ENCODE data around the gene MUC20. TPM values are rescaled to one million over a fixed set of nuclear protein-coding genes. Genes with fewer than 3 reads are reported as not detected.
"Not testable (repeated sequence)": the region's sequence is repeated elsewhere in the genome, so short reads cannot be mapped to it uniquely, and the experiment has no call there.

Gene MUC20
- polyA plus RNA-seq, 1 donor from 2014 or later, result 3.0 TPM

DNA sequence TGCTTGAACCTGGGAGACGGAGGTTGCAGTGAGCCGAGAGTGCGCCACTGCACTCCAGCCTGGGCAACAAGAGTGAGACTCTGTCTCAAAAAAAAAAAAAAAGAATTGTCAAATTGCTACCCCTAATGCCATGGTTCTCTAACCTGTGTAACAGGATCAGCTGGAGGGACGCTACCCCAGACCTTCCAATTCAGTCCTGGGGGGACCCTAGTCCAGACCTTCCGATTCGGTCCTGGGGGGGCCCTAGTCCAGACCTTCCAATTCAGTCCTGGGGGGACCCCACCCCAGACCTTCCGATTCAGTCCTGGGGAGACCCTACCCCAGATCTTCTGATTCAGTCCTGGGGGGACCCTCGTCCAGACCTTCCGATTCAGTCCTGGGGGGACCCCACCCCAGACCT is 29.8 kb upstream of the MUC20 start:
- no peaks in the 10 kb centered on the region for H3F3A ChIP-seq (ENCODE audit: insufficient read depth, low read length, poor library complexity, severe bottlenecking)
- no peaks in the 10 kb centered on the region for H3K79me2 ChIP-seq (replicated peaks; ENCODE audit: insufficient read depth, low read length)
- TF ChIP-seq EZH2 (IDR thresholded peaks at IDR 0.05; ENCODE audit: borderline replicate concordance, insufficient read depth, low read length, poor library complexity, severe bottlenecking) (no peak), MXI1 (conservative IDR thresholded peaks at IDR 0.05; ENCODE audit: poor library complexity, severe bottlenecking) (no peak), POLR2AphosphoS5 (IDR thresholded peaks at IDR 0.05) (no peak), SMC3 (conservative IDR thresholded peaks at IDR 0.05; ENCODE audit: poor library complexity) (no peak), TAF1 (IDR thresholded peaks at IDR 0.05; ENCODE audit: low read depth) (no peak), EP300 (conservative IDR thresholded peaks at IDR 0.05; ENCODE audit: poor library complexity, severe bottlenecking) (no peak), RAD21 (conservative IDR thresholded peaks at IDR 0.05) (no peak)
- TF ChIP-seq, protein P1, sequence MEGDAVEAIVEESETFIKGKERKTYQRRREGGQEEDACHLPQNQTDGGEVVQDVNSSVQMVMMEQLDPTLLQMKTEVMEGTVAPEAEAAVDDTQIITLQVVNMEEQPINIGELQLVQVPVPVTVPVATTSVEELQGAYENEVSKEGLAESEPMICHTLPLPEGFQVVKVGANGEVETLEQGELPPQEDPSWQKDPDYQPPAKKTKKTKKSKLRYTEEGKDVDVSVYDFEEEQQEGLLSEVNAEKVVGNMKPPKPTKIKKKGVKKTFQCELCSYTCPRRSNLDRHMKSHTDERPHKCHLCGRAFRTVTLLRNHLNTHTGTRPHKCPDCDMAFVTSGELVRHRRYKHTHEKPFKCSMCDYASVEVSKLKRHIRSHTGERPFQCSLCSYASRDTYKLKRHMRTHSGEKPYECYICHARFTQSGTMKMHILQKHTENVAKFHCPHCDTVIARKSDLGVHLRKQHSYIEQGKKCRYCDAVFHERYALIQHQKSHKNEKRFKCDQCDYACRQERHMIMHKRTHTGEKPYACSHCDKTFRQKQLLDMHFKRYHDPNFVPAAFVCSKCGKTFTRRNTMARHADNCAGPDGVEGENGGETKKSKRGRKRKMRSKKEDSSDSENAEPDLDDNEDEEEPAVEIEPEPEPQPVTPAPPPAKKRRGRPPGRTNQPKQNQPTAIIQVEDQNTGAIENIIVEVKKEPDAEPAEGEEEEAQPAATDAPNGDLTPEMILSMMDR (IDR thresholded peaks at IDR 0.05; ENCODE audit: poor library complexity, severe bottlenecking), result no peak
- TF ChIP-seq, protein P2, sequence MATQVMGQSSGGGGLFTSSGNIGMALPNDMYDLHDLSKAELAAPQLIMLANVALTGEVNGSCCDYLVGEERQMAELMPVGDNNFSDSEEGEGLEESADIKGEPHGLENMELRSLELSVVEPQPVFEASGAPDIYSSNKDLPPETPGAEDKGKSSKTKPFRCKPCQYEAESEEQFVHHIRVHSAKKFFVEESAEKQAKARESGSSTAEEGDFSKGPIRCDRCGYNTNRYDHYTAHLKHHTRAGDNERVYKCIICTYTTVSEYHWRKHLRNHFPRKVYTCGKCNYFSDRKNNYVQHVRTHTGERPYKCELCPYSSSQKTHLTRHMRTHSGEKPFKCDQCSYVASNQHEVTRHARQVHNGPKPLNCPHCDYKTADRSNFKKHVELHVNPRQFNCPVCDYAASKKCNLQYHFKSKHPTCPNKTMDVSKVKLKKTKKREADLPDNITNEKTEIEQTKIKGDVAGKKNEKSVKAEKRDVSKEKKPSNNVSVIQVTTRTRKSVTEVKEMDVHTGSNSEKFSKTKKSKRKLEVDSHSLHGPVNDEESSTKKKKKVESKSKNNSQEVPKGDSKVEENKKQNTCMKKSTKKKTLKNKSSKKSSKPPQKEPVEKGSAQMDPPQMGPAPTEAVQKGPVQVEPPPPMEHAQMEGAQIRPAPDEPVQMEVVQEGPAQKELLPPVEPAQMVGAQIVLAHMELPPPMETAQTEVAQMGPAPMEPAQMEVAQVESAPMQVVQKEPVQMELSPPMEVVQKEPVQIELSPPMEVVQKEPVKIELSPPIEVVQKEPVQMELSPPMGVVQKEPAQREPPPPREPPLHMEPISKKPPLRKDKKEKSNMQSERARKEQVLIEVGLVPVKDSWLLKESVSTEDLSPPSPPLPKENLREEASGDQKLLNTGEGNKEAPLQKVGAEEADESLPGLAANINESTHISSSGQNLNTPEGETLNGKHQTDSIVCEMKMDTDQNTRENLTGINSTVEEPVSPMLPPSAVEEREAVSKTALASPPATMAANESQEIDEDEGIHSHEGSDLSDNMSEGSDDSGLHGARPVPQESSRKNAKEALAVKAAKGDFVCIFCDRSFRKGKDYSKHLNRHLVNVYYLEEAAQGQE (IDR thresholded peaks at IDR 0.05; ENCODE audit: borderline replicate concordance), result no peak
- no peak overlapping the region for H3K27ac ChIP-seq (ENCODE audit: low read length)
- H3K9me2 ChIP-seq (ENCODE audit: insufficient read depth, low read length), result no peaks in the 10 kb centered on the region
- H3K9me3 ChIP-seq (ENCODE audit: low read length), result no peaks in the 10 kb centered on the region
- no peak overlapping the region for H2AFZ ChIP-seq (ENCODE audit: low read depth, low read length)
- no peaks in the 10 kb centered on the region for H4K20me1 ChIP-seq (ENCODE audit: insufficient read depth)
- no peaks in the 10 kb centered on the region for H3K36me3 ChIP-seq (ENCODE audit: insufficient read depth, low read length)
- no peak overlapping the region for H3K4me2 ChIP-seq (ENCODE audit: low read length)
- no peak overlapping the region for H3K4me3 ChIP-seq (ENCODE audit: low read length)
- H3K9ac ChIP-seq (ENCODE audit: low read length), result no peak overlapping the region
- no peaks in the 10 kb centered on the region for H3K27me3 ChIP-seq (ENCODE audit: insufficient read depth, low read depth, low read length)

DNA sequence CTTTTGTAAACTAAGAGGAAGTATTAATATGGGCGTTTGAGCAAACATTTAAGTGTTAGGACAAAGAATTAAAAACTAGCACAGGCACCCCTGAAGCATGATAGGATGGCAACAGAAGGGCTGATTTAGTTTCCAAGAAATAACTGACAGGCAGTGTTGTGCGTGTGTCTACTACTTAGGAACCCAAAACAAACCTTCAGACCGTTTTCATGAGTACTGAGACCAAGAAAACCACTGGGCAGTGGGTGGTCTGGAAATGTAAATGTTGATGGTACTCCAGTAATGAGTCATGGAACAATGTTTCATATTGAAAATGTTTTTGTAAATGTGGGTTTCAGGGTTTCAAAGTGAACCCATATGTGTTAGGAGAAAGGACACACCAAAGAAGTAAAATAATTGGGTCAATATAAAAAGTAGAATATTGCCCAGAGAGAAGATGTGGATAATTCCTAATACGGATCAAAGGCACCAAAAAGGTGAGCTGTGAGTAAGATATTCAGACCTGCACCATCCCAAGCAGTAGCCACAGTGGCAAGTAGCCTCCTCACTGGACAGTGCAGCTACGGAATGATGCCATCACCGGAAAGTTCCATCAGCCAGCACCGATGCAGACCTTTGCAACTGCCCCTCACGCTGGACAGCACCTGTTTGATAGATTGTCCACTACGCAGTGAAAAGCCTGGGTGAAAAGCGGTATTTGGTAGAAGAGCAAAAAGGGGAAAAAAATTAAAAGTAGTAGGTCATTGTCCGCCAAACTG is 29.0 kb upstream of the MUC20 start:
- H3K4me2 ChIP-seq (ENCODE audit: low read length); H3K9ac ChIP-seq (ENCODE audit: low read length); H2AFZ ChIP-seq (ENCODE audit: low read depth, low read length); H3K4me3 ChIP-seq (ENCODE audit: low read length); H4K20me1 ChIP-seq (ENCODE audit: insufficient read depth); H3F3A ChIP-seq (ENCODE audit: insufficient read depth, low read length, poor library complexity, severe bottlenecking); H3K27ac ChIP-seq (ENCODE audit: low read length); H3K9me2 ChIP-seq (ENCODE audit: insufficient read depth, low read length); H3K9me3 ChIP-seq (ENCODE audit: low read length); H3K79me2 ChIP-seq (replicated peaks; ENCODE audit: insufficient read depth, low read length); H3K27me3 ChIP-seq (ENCODE audit: insufficient read depth, low read depth, low read length); H3K36me3 ChIP-seq (ENCODE audit: insufficient read depth, low read length): not testable (repeated sequence)
